Natural killer cell (primary cell): ENCODE data around the gene RHOF. TPM values are rescaled to one million over a fixed set of nuclear protein-coding genes. Genes with fewer than 3 reads are reported as not detected.
A peak's percentile ranks its signal among the peaks of the same experiment; 100 is the strongest.

Experiments used
- ATAC-seq, 3 donors: fragments of 150-1000 bp in 2 of 3; fragments of 200-7000 bp in 1 of 3; cut with Tn5 transposase; 1 replicate in 1 of 3; 2 replicates in 2 of 3; pipeline ENCODE4 v1.10.0; 2021; ENCODE audit warnings: mild to moderate bottlenecking in 2 of 3, moderate library complexity in 2 of 3
- DNase-seq, 2 donors: peaks; one replicate each; pipeline versions ENCODE4 v3.0.0 to v3.0.0-alpha.2; 2013 to 2021; ENCODE audit warnings: mixed read lengths in 1 of 2
- H3K27ac ChIP-seq: one replicate; pipeline ENCODE4 v1.5.1; 2013; ENCODE audit warnings: mild to moderate bottlenecking, low read length
- H3K27me3 ChIP-seq: one replicate; pipeline ENCODE4 v1.6.1; 2013; ENCODE audit warnings: low read length; ENCODE audit not compliant: control insufficient read depth, insufficient read depth
- H3K36me3 ChIP-seq: one replicate; pipeline ENCODE4 v1.6.1; 2013; ENCODE audit warnings: low read length; ENCODE audit not compliant: control insufficient read depth, insufficient read depth
- H3K4me1 ChIP-seq: one replicate; pipeline ENCODE4 v1.6.1; 2013; ENCODE audit warnings: low read length; ENCODE audit not compliant: control insufficient read depth, insufficient read depth
- H3K4me3 ChIP-seq: one replicate; pipeline ENCODE4 v1.5.1; 2013; ENCODE audit warnings: low read length
- H3K9me3 ChIP-seq: one replicate; pipeline ENCODE4 v1.6.1; 2013; ENCODE audit warnings: low read length; ENCODE audit not compliant: control insufficient read depth, insufficient read depth
- H3K27ac Mint-ChIP-seq, 2 donors: one replicate each; pipeline ENCODE4 v1.8.0; 2022; ENCODE audit warnings: mild to moderate bottlenecking in 2 of 2, mixed read lengths in 2 of 2, moderate library complexity in 1 of 2
- H3K27me3 Mint-ChIP-seq, 2 donors: one replicate each; pipeline ENCODE4 v1.8.0; 2022; ENCODE audit warnings: low read depth in 2 of 2, mixed read lengths in 2 of 2
- H3K36me3 Mint-ChIP-seq: one replicate; pipeline ENCODE4 v1.8.0; 2022; ENCODE audit warnings: mixed read lengths
- H3K4me1 Mint-ChIP-seq, 2 donors: one replicate each; pipeline ENCODE4 v1.8.0; 2022; ENCODE audit warnings: mixed read lengths in 2 of 2
- H3K4me3 Mint-ChIP-seq: one replicate; pipeline ENCODE4 v1.8.0; 2022; ENCODE audit warnings: mild to moderate bottlenecking, moderate library complexity, mixed read lengths
- H3K9me3 Mint-ChIP-seq, 2 donors: one replicate each; pipeline ENCODE4 v1.8.0; 2022; ENCODE audit warnings: mixed read lengths in 2 of 2
- WGBS: methylation state at CpG from one replicate; pipeline ENCODE4 v1.1.7; 2013; ENCODE audit warnings: missing lambda C conversion rate; ENCODE audit not compliant: insufficient coverage; 5-methylcytosine and 5-hydroxymethylcytosine counted together
- intact Hi-C: fragments of 100-400 bp; cut with micrococcal nuclease; formaldehyde crosslinking; loops from one replicate; pipeline ENCODE4 v1.14.2; 2022
- total RNA-seq, 4 donors: library from RNA; stranded (reverse); fragments of 120-200 nt in 1 of 4; gene quantifications; one replicate each; pipeline versions ENCODE4 v1.2.3 to v1.2.4, GENCODE V29; 2013 to 2022
- TF ChIP-seq, protein P1 (sequence below): fragments of 200-600 bp; IDR thresholded peaks from one replicate; pipeline ENCODE4 v1.8.0; 2022; ENCODE audit warnings: antibody characterized with exemption

RHOF gene
- total RNA-seq, 3 donors from 2014 or later (not counting 1 experiment from before 2014, with no cell fraction given), result 146 to 201 (median 177) TPM

DNA sequence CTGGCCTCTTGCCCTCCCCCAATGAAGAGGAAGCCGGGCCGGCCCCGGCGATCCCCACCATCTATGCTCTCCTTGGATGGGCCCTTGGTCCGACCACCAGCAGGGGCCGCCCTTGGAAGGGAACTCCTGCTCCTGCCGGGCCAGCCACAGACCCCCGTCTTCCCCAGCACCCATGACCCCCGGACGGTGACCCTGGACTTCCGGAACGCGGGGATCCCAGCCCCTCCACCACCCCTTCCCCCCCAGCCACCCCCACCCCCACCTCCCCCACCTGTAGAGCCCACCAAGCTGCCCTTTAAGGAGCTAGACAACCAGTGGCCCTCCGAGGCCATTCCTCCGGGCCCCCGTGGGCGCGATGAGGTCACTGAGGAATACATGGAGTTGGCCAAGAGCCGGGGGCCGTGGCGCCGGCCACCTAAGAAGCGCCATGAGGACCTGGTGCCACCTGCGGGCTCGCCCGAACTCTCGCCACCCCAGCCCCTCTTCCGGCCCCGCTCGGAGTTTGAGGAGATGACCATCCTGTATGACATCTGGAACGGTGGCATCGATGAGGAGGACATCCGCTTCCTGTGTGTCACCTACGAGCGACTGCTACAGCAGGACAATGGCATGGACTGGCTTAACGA is 29.7 kb upstream of the RHOF start:
- Histone ChIP-seq H3K36me3 (peaks cover 61% of the 10 kb centered on the region), H3K4me1 (no peaks in the 10 kb centered on the region), H3K9me3 (no peaks in the 10 kb centered on the region), H3K4me3 (no peak overlapping the region), H3K27me3 (no peaks in the 10 kb centered on the region), H3K27ac (no peak overlapping the region)
- DNase-seq (no peak), ATAC-seq (no peak)
- WGBS, result 95% methylated on average over 31 of the region's 36 CpGs
- H3K36me3 Mint-ChIP-seq, result no peaks in the 10 kb centered on the region
- H3K27ac Mint-ChIP-seq, result no peak overlapping the region
- intact Hi-C loops, result no loop called here
- TF ChIP-seq, protein P1, sequence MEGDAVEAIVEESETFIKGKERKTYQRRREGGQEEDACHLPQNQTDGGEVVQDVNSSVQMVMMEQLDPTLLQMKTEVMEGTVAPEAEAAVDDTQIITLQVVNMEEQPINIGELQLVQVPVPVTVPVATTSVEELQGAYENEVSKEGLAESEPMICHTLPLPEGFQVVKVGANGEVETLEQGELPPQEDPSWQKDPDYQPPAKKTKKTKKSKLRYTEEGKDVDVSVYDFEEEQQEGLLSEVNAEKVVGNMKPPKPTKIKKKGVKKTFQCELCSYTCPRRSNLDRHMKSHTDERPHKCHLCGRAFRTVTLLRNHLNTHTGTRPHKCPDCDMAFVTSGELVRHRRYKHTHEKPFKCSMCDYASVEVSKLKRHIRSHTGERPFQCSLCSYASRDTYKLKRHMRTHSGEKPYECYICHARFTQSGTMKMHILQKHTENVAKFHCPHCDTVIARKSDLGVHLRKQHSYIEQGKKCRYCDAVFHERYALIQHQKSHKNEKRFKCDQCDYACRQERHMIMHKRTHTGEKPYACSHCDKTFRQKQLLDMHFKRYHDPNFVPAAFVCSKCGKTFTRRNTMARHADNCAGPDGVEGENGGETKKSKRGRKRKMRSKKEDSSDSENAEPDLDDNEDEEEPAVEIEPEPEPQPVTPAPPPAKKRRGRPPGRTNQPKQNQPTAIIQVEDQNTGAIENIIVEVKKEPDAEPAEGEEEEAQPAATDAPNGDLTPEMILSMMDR, result no peak
- H3K4me1 Mint-ChIP-seq, result peaks cover 6 to 12% of the 10 kb centered on the region in 2 donors
- H3K9me3 Mint-ChIP-seq, result no peaks in the 10 kb centered on the region
- H3K27me3 Mint-ChIP-seq, result no peaks in the 10 kb centered on the region
- H3K4me3 Mint-ChIP-seq, result no peak overlapping the region

DNA sequence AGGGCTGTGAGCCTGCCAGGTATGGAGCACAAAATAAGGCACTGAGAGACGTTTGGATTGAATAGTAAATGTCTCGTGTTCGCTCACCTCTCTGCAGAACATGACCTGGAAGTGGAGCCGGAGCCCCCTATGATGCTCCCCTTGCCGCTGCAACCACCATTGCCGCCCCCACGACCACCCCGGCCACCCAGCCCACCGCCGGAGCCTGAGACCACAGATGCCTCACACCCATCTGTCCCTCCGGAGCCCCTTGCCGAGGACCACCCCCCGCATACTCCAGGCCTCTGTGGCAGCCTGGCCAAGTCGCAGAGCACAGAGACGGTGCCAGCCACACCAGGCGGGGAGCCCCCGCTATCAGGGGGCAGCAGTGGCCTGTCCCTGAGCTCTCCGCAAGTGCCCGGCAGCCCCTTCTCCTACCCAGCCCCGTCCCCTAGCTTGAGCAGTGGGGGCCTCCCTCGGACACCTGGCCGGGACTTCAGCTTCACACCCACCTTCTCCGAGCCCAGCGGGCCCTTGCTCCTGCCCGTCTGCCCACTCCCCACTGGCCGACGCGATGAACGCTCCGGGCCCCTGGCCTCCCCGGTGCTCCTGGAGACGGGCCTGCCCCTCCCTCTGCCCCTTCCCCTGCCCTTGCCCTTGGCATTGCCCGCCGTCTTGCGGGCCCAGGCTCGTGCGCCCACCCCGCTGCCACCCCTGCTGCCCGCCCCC is 29.1 kb upstream of the RHOF start:
- TF ChIP-seq, protein P1, result no peak
- H3K27me3 Mint-ChIP-seq, result no peaks in the 10 kb centered on the region
- H3K4me3 Mint-ChIP-seq, result no peak overlapping the region
- Histone ChIP-seq H3K4me1 (no peaks in the 10 kb centered on the region), H3K9me3 (no peaks in the 10 kb centered on the region), H3K36me3 (peaks cover 61% of the 10 kb centered on the region), H3K27me3 (no peaks in the 10 kb centered on the region), H3K4me3 (no peak overlapping the region), H3K27ac (no peak overlapping the region)
- H3K27ac Mint-ChIP-seq, result no peak overlapping the region
- WGBS, result 96% methylated on average over 39 of the region's 39 CpGs
- H3K4me1 Mint-ChIP-seq, result peaks cover 6 to 12% of the 10 kb centered on the region in 2 donors
- intact Hi-C loops, result no loop called here
- no peaks in the 10 kb centered on the region for H3K36me3 Mint-ChIP-seq
- peak in 1 of 3 donors; percentile 11 for ATAC-seq
- no peaks in the 10 kb centered on the region for H3K9me3 Mint-ChIP-seq
- no peak for DNase-seq

DNA sequence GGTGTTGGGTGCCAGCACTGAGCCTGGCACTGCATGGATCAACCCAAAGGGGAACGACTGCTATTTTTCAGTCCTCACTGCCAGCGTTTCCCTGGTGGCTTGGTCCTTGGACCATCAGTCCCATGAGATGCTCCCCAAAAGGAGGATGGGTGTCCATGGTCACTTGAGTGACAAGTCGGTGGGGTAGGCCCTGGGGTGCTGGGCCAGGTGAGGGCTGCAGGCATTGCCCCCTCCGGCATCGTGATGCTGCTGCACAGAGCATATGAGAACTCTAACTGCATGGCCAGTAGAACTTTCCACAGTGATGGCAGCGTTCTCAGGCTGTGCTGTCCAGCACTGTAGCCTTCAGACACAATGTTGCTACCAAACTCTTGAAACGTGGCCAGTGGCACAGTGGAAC is 26.6 kb upstream of the RHOF start:
- WGBS, result 97% methylated on average over 7 of the region's 7 CpGs
- Histone ChIP-seq H3K27ac (no peak overlapping the region), H3K36me3 (peaks cover 70% of the 10 kb centered on the region), H3K4me3 (no peak overlapping the region), H3K27me3 (no peaks in the 10 kb centered on the region), H3K4me1 (no peaks in the 10 kb centered on the region), H3K9me3 (no peaks in the 10 kb centered on the region)
- no peaks in the 10 kb centered on the region for H3K27me3 Mint-ChIP-seq
- H3K4me3 Mint-ChIP-seq, result no peak overlapping the region
- DNase-seq (no peak), ATAC-seq (no peak)
- H3K36me3 Mint-ChIP-seq, result peaks cover 6% of the 10 kb centered on the region
- H3K9me3 Mint-ChIP-seq, result no peaks in the 10 kb centered on the region
- no peak overlapping the region for H3K27ac Mint-ChIP-seq
- intact Hi-C loops, result no loop called here
- peaks cover 6% of the 10 kb centered on the region in 2 donors for H3K4me1 Mint-ChIP-seq
- TF ChIP-seq, protein P1, result no peak
